22Rv1 (cell line): ENCODE data around the gene ITGA4.

ENCODE experiments used
- ZFX ChIP-seq: fragments of 450-650 bp; IDR thresholded peaks from 2 replicates; pipeline ENCODE4 v1.6.1; 2017; ENCODE audit warnings: antibody characterized with exemption, borderline replicate concordance
- TF ChIP-seq, protein P1 (sequence below): fragments of 450-650 bp; IDR thresholded peaks from 2 replicates; pipeline ENCODE4 v1.5.1; 2017; ENCODE audit warnings: mild to moderate bottlenecking

GRCh38 chr2:181456660-181457120 is 496 bp upstream of the ITGA4 start:
- TF ChIP-seq, protein P1, sequence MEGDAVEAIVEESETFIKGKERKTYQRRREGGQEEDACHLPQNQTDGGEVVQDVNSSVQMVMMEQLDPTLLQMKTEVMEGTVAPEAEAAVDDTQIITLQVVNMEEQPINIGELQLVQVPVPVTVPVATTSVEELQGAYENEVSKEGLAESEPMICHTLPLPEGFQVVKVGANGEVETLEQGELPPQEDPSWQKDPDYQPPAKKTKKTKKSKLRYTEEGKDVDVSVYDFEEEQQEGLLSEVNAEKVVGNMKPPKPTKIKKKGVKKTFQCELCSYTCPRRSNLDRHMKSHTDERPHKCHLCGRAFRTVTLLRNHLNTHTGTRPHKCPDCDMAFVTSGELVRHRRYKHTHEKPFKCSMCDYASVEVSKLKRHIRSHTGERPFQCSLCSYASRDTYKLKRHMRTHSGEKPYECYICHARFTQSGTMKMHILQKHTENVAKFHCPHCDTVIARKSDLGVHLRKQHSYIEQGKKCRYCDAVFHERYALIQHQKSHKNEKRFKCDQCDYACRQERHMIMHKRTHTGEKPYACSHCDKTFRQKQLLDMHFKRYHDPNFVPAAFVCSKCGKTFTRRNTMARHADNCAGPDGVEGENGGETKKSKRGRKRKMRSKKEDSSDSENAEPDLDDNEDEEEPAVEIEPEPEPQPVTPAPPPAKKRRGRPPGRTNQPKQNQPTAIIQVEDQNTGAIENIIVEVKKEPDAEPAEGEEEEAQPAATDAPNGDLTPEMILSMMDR, result no peak
- TF ChIP-seq ZFX, result no peak
